GM21825 (cell line): Measurements from ENCODE around the gene PPP3R1.

Experiments
- ATAC-seq: cut with Tn5 transposase; IDR thresholded peaks from one replicate; pipeline ENCODE4 v1.9.1; 2021; ENCODE audit warnings: mild to moderate bottlenecking, moderate library complexity; ENCODE audit not compliant: unreplicated experiment

Gene PPP3R1

DNA sequence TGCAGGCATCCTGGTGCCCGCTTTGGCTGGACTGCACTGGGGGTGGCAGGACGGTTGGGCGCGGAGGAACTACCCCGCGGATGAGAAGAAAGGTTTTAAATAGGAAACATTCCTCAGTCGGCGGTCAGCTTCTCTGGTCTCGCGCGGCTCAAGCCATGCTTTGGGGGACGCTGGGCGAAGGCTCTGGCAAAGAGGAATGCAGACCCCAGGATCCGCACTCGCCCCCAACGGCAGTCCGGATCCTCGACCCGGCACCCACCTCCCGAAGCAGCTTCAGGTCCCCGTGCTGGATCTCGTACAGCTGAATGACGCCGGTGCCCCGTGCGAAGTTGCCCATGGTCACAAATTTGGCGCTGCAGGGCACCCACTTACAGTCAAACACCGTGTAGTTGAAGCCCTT, 95.3 kb downstream of the PPP3R1 start:
- peak; percentile 41 for ATAC-seq

- ATAC-seq: no peak
Observed at GRCh38 chr2:68156419-68156818, 95.9 kb downstream of the PPP3R1 start.

DNA sequence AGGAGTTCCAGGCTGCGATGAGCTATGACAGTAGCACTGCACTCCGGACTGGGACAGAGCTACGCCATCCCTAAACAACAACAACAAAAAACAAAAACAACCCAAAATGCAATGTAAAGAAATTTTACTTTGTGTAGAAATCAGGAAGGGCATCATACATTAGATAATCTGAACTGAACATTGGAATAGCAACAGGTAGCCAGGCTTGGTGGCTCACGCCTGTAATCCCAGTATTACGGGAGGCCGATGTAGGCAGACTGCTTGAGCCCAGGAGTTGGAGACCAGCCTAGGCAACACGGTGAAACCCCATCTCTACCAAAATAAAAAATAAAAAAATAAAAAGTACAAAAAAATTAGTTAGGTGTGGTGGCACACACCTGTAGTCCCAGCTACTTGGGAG, 96.7 kb downstream of the PPP3R1 start:
- no peak for ATAC-seq

- no peak for ATAC-seq
Observed at GRCh38 chr2:68152681-68153347, 99.5 kb downstream of the PPP3R1 start.

- no peak for ATAC-seq
Observed at GRCh38 chr2:68151037-68151436, 101.3 kb downstream of the PPP3R1 start.

DNA sequence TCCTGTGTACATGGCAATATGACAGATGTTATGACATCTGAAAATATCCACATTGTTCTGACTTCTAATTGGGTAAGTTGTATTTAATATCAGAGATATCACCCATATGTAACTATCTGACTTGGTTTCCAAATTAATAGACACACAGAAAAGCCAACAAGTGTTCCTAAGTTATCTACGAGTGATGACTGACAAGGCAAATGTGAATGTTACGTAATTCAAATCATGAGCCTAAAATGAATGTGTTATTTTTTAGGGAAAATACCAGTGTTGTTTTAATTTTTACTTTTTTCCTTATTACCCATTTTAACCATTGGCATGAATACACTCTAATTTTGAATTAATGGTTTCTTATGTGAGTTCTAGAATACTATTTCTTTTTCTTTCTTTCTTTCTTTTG, 110.5 kb downstream of the PPP3R1 start:
- no peak for ATAC-seq

- ATAC-seq: no peak
Observed at GRCh38 chr2:68135448-68136320, 116.6 kb downstream of the PPP3R1 start.

DNA sequence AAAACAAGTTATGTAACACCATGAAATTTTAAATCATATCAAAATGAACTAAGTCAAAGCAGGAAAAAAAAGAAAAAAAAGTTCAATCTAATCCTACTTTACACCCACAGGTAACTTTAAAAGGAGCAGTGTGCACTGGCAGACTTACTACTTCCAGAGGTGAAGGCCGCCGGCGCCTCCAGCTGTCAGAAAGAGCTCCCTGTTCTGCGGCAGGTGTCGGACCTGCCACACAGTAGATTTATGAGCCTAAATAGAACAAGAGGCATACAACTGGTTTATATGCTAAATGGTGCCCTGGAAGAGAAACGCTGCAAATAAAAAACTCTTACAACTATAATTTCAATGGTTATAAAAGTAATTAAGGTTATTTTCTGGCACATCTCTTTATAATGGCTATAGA, 117.8 kb downstream of the PPP3R1 start:
- no peak for ATAC-seq

GRCh38 chr2:68134120-68134519, 118.2 kb downstream of the PPP3R1 start:
- no peak for ATAC-seq
